BJ (cell line): ENCODE measurements around the gene ARHGAP26. TPM values are rescaled to one million over a fixed set of nuclear protein-coding genes. Genes with fewer than 3 reads are reported as not detected.

ENCODE experiments used
- CTCF ChIA-PET: fragments of 350-600 bp; formaldehyde crosslinking; extraction: SDS; loops from one replicate; lab custom pipeline; 2021; ENCODE audit warnings: antibody characterized with exemption, inconsistent platforms; lab: Yijun Ruan, JAX
- POLR2A ChIA-PET: fragments of 300-600 bp; sonication (Branson Sonifier 250); formaldehyde crosslinking; extraction: SDS; loops from one replicate; lab custom pipeline; 2021; ENCODE audit warnings: antibody characterized with exemption; lab: Charles Lee
- DNase-seq: peaks from one replicate; pipeline ENCODE4 v3.0.0-alpha.2; 2011; ENCODE audit warnings: low read depth
- H3K27me3 ChIP-seq: 2 replicates; pipeline ENCODE4 v1.6.0; 2011; ENCODE audit warnings: low read length; ENCODE audit not compliant: control insufficient read depth, insufficient read depth
- H3K36me3 ChIP-seq: 2 replicates; pipeline ENCODE4 v1.5.1; 2011; ENCODE audit warnings: low read length; ENCODE audit not compliant: control insufficient read depth, insufficient read depth
- H3K4me3 ChIP-seq: 2 replicates; pipeline ENCODE4 v1.5.1; 2011; ENCODE audit warnings: low read depth, mild to moderate bottlenecking, control low read depth, low read length
- CTCF ChIP-seq: IDR thresholded peaks from 2 replicates; pipeline ENCODE4 v1.5.1; 2011; ENCODE audit warnings: low read depth, mild to moderate bottlenecking, control low read depth, inconsistent platforms, low read length, moderate library complexity; ENCODE audit not compliant: insufficient read depth
- polyA plus RNA-seq: library from polyadenylated mRNA; depleted of rRNA; stranded (reverse); fragments of >200 nt; gene quantifications from 2 replicates; pipeline ENCODE4 v1.2.3, GENCODE V29; 2011

ARHGAP26 gene
- polyA plus RNA-seq, 1 experiment, result 4.8 TPM

- Histone ChIP-seq H3K27me3 (peaks cover 2% of the 10 kb centered on the region; the same call in 1 of the 2 replicates), H3K4me3 (no peak overlapping the region), H3K36me3 (no peaks in the 10 kb centered on the region)
- TF ChIP-seq CTCF, result no peak
- POLR2A ChIA-PET, result no interaction called here
- CTCF ChIA-PET, result interaction anchor here (0.7 to 2.2 kb wide), 3 partner anchors 13 to 97 kb away, joined by 3 to 6 read pairs (median 3); no protein-coding TSS in a partner anchor
- no peak for DNase-seq
Observed at GRCh38 chr5:142810743-142811290, 40.6 kb downstream of the ARHGAP26 start.

GRCh38 chr5:142811866-142812557 lies 41.8 kb downstream of the ARHGAP26 start:
- TF ChIP-seq CTCF, result no peak
- H3K4me3 ChIP-seq, result no peak overlapping the region
- H3K27me3 ChIP-seq, result peaks cover 2% of the 10 kb centered on the region; the same call in 1 of the 2 replicates
- no peaks in the 10 kb centered on the region for H3K36me3 ChIP-seq
- POLR2A ChIA-PET, result interaction anchor here (0.7 kb wide), 1 partner anchor 14 kb away, joined by 4 read pairs; no protein-coding TSS in a partner anchor
- CTCF ChIA-PET, result interaction anchor here (1.5 kb wide), 1 partner anchor 68 kb away, joined by 3 read pairs; no protein-coding TSS in a partner anchor
- no peak for DNase-seq

- DNase-seq, result no peak
- Histone ChIP-seq H3K27me3 (peaks cover 2% of the 10 kb centered on the region; the same call in 1 of the 2 replicates), H3K36me3 (no peaks in the 10 kb centered on the region), H3K4me3 (no peak overlapping the region)
- ChIA-PET POLR2A (no interaction called here), CTCF (interaction anchor here (0.7 kb wide), 1 partner anchor 100 kb away, joined by 4 read pairs; no protein-coding TSS in a partner anchor)
- no peak for TF ChIP-seq CTCF
Observed at GRCh38 chr5:142813220-142813619, 43.0 kb downstream of the ARHGAP26 start.

- CTCF ChIA-PET, result interaction anchor here (0.7 kb wide), 1 partner anchor 101 kb away, joined by 4 read pairs; no protein-coding TSS in a partner anchor
- no peak for TF ChIP-seq CTCF
- no peaks in the 10 kb centered on the region; the same call in 1 of the 2 replicates for H3K27me3 ChIP-seq
- DNase-seq, result no peak
- POLR2A ChIA-PET, result no interaction called here
- H3K36me3 ChIP-seq, result no peaks in the 10 kb centered on the region
- no peak overlapping the region for H3K4me3 ChIP-seq
Observed at GRCh38 chr5:142814122-142814521, 43.9 kb downstream of the ARHGAP26 start.

- no peak for DNase-seq
- Histone ChIP-seq H3K4me3 (no peak overlapping the region), H3K27me3 (no peaks in the 10 kb centered on the region), H3K36me3 (no peaks in the 10 kb centered on the region)
- TF ChIP-seq CTCF, result no peak
- CTCF ChIA-PET, result no interaction called here
- POLR2A ChIA-PET, result no interaction called here
Observed at GRCh38 chr5:142815469-142815868, 45.3 kb downstream of the ARHGAP26 start.
